Endothelial cell of umbilical vein (primary cell): Measurements from ENCODE around the gene TPMT. TPM values are rescaled to one million over a fixed set of nuclear protein-coding genes. Genes with fewer than 3 reads are reported as not detected.
A peak's percentile ranks its signal among the peaks of the same experiment; 100 is the strongest.

Experiments used
- Bru-seq: library from RNA; stranded (reverse); fragments of 400-500 nt; gene quantifications from one replicate; lab custom pipeline; 2021; lab: Mats Ljungman, UMichigan
- BruChase-seq, 2 experiments: library from RNA; stranded (reverse); fragments of 400-500 nt; gene quantifications; one replicate each; lab custom pipeline; 2021; lab: Mats Ljungman, UMichigan
- BruUV-seq: library from RNA; stranded (reverse); fragments of 400-500 nt; replicated peaks from 2 replicates; lab custom pipeline; 2021; lab: Mats Ljungman, UMichigan
- CTCF ChIA-PET: fragments of 300-600, 350-600 bp; sonication (Branson Sonifier 250); formaldehyde crosslinking; loops from one replicate; lab custom pipeline; 2021; ENCODE audit warnings: antibody characterized with exemption, inconsistent platforms; lab: Charles Lee
- POLR2A ChIA-PET: fragments of 300-600, 350-600 bp; sonication (Branson Sonifier 250); formaldehyde crosslinking; loops from one replicate; lab custom pipeline; 2021; ENCODE audit warnings: antibody characterized with exemption, inconsistent platforms; lab: Charles Lee
- DNase-seq: peaks from one replicate; pipeline ENCODE4 v3.0.0-alpha.2; 2011; ENCODE audit warnings: low read depth, low spot score
- FAIRE-seq: peaks from 2 replicates; lab custom pipeline; 2011; peaks lifted over from hg19 to GRCh38; lab: Jason Lieb, UNC
- H2AFZ ChIP-seq: 2 replicates; pipeline ENCODE4 v1.6.0; 2012; ENCODE audit warnings: low read depth, low read length, control low read depth, inconsistent platforms
- H3K27ac ChIP-seq: 2 replicates; pipeline ENCODE4 v1.5.1; 2011; ENCODE audit warnings: low read depth, mild to moderate bottlenecking, control low read depth, low read length, moderate library complexity; ENCODE audit not compliant: insufficient read depth
- H3K27me3 ChIP-seq, 2 experiments: 2 replicates each; pipeline versions ENCODE4 v1.6.0 to v1.6.1; 2011; ENCODE audit warnings: low read length in 2 of 2, mixed read lengths in 1 of 2; ENCODE audit not compliant: control insufficient read depth in 2 of 2, insufficient read depth in 2 of 2
- H3K36me3 ChIP-seq, 2 experiments: 2 replicates in 1 of 2; 3 replicates in 1 of 2; pipeline ENCODE4 v1.5.1; 2011; ENCODE audit warnings: low read length in 2 of 2, mild to moderate bottlenecking in 1 of 2, moderate library complexity in 1 of 2; ENCODE audit not compliant: control insufficient read depth in 2 of 2, insufficient read depth in 2 of 2; ENCODE audit errors: extremely low read depth in 1 of 2
- H3K4me1 ChIP-seq: 3 replicates; pipeline ENCODE4 v1.5.1; 2011; ENCODE audit warnings: mild to moderate bottlenecking, low read length; ENCODE audit not compliant: control insufficient read depth, insufficient read depth; ENCODE audit errors: extremely low read depth
- H3K4me2 ChIP-seq: 2 replicates; pipeline ENCODE4 v1.6.1; 2011; ENCODE audit warnings: low read length, control low read depth, mixed read lengths; ENCODE audit not compliant: insufficient read depth
- H3K4me3 ChIP-seq, 3 experiments: fragments of 200-600 bp in 1 of 3; sonication (generic), shearing (Covaris generic) in 1 of 3; replicated peaks in 1 of 3; 2 replicates each; pipeline ENCODE4 v1.5.1; 2011 to 2016; ENCODE audit warnings: control low read depth in 3 of 3, low read length in 3 of 3, mild to moderate bottlenecking in 2 of 3, inconsistent platforms in 1 of 3, low read depth in 1 of 3, moderate library complexity in 1 of 3; ENCODE audit not compliant: insufficient read depth in 1 of 3
- H3K79me2 ChIP-seq: 2 replicates; pipeline ENCODE4 v1.6.0; 2012; ENCODE audit warnings: low read length, inconsistent platforms; ENCODE audit not compliant: control insufficient read depth, insufficient read depth
- H3K9ac ChIP-seq: replicated peaks from 2 replicates; pipeline ENCODE3; 2011; ENCODE audit warnings: low read length, control low read depth; ENCODE audit not compliant: insufficient read depth; ENCODE audit errors: extremely low read depth
- H3K9me1 ChIP-seq: replicated peaks from 3 replicates; pipeline ENCODE4 v1.6.0; 2011; ENCODE audit warnings: mild to moderate bottlenecking, low read length; ENCODE audit not compliant: control insufficient read depth, insufficient read depth; ENCODE audit errors: extremely low read depth
- H3K9me3 ChIP-seq: replicated peaks from 2 replicates; pipeline ENCODE4 v1.5.1; 2012; ENCODE audit warnings: low read length, inconsistent platforms; ENCODE audit not compliant: control insufficient read depth, insufficient read depth
- H4K20me1 ChIP-seq: replicated peaks from 2 replicates; pipeline ENCODE3; 2011; ENCODE audit warnings: mild to moderate bottlenecking, low read length; ENCODE audit not compliant: control insufficient read depth, insufficient read depth; ENCODE audit errors: extremely low read depth
- CTCF ChIP-seq, 2 donors: IDR thresholded peaks; 1 replicate in 1 of 2; 2 replicates in 1 of 2; pipeline ENCODE4 v1.5.1; 2011; ENCODE audit warnings: low read length in 2 of 2, mild to moderate bottlenecking in 2 of 2, moderate library complexity in 2 of 2, control low read depth in 1 of 2, inconsistent platforms in 1 of 2, low read depth in 1 of 2; ENCODE audit not compliant: insufficient read depth in 1 of 2; ENCODE audit errors: extremely low read depth in 1 of 2
- FOS ChIP-seq: IDR thresholded peaks from 2 replicates; pipeline ENCODE4 v1.6.1; 2011; ENCODE audit warnings: mild to moderate bottlenecking, low read length, moderate library complexity, borderline replicate concordance; ENCODE audit not compliant: insufficient read depth
- MAX ChIP-seq: IDR thresholded peaks from 2 replicates; pipeline ENCODE4 v1.6.1; 2011; ENCODE audit not compliant: insufficient read depth, insufficient read length
- MYC ChIP-seq: IDR thresholded peaks from one replicate; pipeline ENCODE4 v1.6.1; 2011; ENCODE audit warnings: mild to moderate bottlenecking, low read depth, low read length
- POLR2A ChIP-seq: IDR thresholded peaks from 2 replicates; pipeline ENCODE4 v1.6.1; 2012; ENCODE audit warnings: low read depth, mild to moderate bottlenecking, control low read depth, low read length
- dilution Hi-C: fragments of 300-500 bp; cut with MboI; formaldehyde crosslinking; loops from one replicate; pipeline ENCODE4 v1.15.0; 2019; ENCODE audit warnings: low sequenced_read_pairs; ENCODE audit not compliant: extremely low pct_ligation_motif_present
- intact Hi-C: fragments of 100-400 bp; cut with micrococcal nuclease; formaldehyde crosslinking; loops from one replicate; pipeline ENCODE4 v1.10.0; 2022
- long read RNA-seq: library from polyadenylated mRNA; stranded (forward); transcript quantifications from one replicate; pipeline ENCODE4 v2.0.0, GENCODE V29; 2021
- polyA minus RNA-seq, 3 experiments: library from RNA; depleted of rRNA, polyadenylated mRNA; stranded (reverse); fragments of >200 nt; gene quantifications; 1 replicate in 1 of 3; 2 replicates in 2 of 3; pipeline ENCODE4 v1.2.3, GENCODE V29; 2011
- polyA plus RNA-seq, 4 experiments: library from polyadenylated mRNA; depleted of rRNA in 3 of 4; stranded (reverse) in 3 of 4; unstranded in 1 of 4; fragments of >200 nt; gene quantifications; 2 replicates each; pipeline versions ENCODE4 v1.2.1 to v1.2.3, GENCODE V29; 2011 to 2012; ENCODE audit warnings: missing spikeins in 1 of 4
- total RNA-seq: library from RNA; stranded (reverse); gene quantifications from 2 replicates; pipeline ENCODE4 v1.2.3, GENCODE V29; 2021

TPMT gene
- total RNA-seq (10.9 and 11.1 TPM in 2 replicates), polyA plus RNA-seq (6.2 and 6.5 TPM in 2 replicates), polyA minus RNA-seq (4.5 and 4.8 TPM in 2 replicates), Bru-seq, nascent RNA (percentile 62 among the genes with signal in this experiment), BruChase-seq, experiment 1, labeled RNA remaining after a 6-hour chase (percentile 69 among the genes with signal in this experiment), BruChase-seq, experiment 2, labeled RNA remaining after a 2-hour chase (percentile 57 among the genes with signal in this experiment)
- 8.4 TPM in 2 replicates for polyA plus RNA-seq (2011; cell fraction: cytosol; rRNA removed)
- 3.5 and 4.3 TPM in 2 replicates for polyA plus RNA-seq (2011; cell fraction: nucleus; rRNA removed)
- 12.1 and 18.9 TPM in 2 replicates for polyA plus RNA-seq (2012)
- 3.8 TPM for polyA minus RNA-seq (2011; cell fraction: cytosol; rRNA and poly(A)+ RNA removed)
- polyA minus RNA-seq (2011; cell fraction: nucleus; rRNA and poly(A)+ RNA removed): 0.87 and 1.8 TPM in 2 replicates
- long read RNA-seq, transcript TPMT-201 (9 exons, 3,181 nt): major isoform, 89 of 122 reads
- long read RNA-seq, partial matches to known transcripts: 4 of 122 reads
- long read RNA-seq, other reads (novel, unspliced or antisense): 29 of 122 reads

GRCh38 chr6:18154507-18155149, at the start of gene TPMT:
Gene TPMT, minus strand, starts transcription at chr6:18155077. Its CDS starts 5,950 bp downstream, at chr6:18149127.
- H3K4me3 ChIP-seq: peak within 1 kb of the TSS; percentile 91 to 95 (median 92)
- DNase-seq (no peak), FAIRE-seq (peak; percentile 63)
- peaks cover 19% of the 10 kb centered on the region for H3K4me1 ChIP-seq
- ChIA-PET POLR2A (interaction anchor here (0.7 kb wide), 1 partner anchor 555 kb away, joined by 3 read pairs; the partner anchor contains the start of gene FAM8A1), CTCF (interaction anchor here (1.0 kb wide), 1 partner anchor 231 kb away, joined by 3 read pairs; no protein-coding TSS in a partner anchor)
- peak within 1 kb of the TSS; percentile 99 for H2AFZ ChIP-seq
- dilution Hi-C loops (no loop called here), intact Hi-C loops (loop anchor here (1.0 to 10.0 kb wide), 5 partner anchors 110 to 760 kb away; partner anchors contain the start of genes DEK, NUP153 and RNF144B)
- TF ChIP-seq CTCF (IDR thresholded peaks at IDR 0.05; ENCODE audit: extremely low read depth in 1 of 2, insufficient read depth in 1 of 2, low read depth in 1 of 2, low read length in 2 of 2): no peak
- TF ChIP-seq MAX: no peak
- no peak for TF ChIP-seq MYC
- no peak for TF ChIP-seq FOS
- TF ChIP-seq POLR2A: peak; percentile 80
- peak within 1 kb of the TSS; percentile 80 for H3K4me2 ChIP-seq
- no peaks in the 10 kb centered on the region for H3K27me3 ChIP-seq
- H3K9me1 ChIP-seq: no peaks in the 10 kb centered on the region
- no peaks in the 10 kb centered on the region for H3K9me3 ChIP-seq
- H4K20me1 ChIP-seq: no peaks in the 10 kb centered on the region
- no peaks in the 10 kb centered on the region for H3K79me2 ChIP-seq
- H3K9ac ChIP-seq: peak within 1 kb of the TSS; percentile 90
- TSS peak; percentile 68 for BruUV-seq
- H3K27ac ChIP-seq: peak within 1 kb of the TSS; percentile 71
- H3K36me3 ChIP-seq: no peaks in the 10 kb centered on the region
